T-helper 22 cell (primary cell): ENCODE measurements around the gene ANKS6.

Experiments
- DNase-seq: peaks from one replicate; pipeline ENCODE4 v3.0.0-alpha.2; 2020; ENCODE audit warnings: low read depth

Gene ANKS6

DNA sequence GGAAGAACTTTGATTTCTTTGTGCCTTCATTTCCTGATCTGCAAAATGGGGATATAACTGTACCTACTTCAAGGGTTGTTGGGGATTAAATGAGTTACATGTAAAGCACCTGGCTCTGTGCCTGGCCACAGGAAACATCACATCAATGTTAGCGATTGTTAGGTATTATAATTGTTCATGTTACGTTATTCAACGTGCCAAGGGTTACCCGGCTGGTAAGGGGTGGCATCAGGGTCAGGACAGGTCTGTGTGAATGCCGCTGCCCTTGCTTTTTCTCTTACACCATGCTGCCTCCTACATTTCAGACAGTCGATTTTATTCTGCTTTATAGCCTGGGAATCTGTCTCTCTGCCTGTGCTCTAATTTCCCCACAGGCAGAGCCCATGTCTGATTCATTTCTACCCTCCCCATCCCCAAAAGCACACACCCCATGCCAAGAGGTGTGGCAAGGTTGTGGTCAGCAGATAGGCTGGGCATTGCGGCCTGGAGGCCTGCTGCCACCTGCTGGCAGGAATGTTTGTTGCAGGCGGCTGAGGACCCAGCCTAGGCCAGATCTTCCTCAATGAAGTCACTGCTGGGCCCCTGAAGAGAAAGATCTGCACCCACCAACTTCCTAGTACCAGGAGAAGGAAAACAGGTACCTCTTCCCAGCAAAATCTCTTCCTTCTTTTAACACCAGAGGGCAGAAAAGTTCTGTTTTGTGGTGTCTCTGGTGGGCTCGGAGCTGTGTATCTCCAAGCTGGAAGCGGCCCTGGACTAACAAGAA is 5.3 kb downstream of the ANKS6 start:
- no peak for DNase-seq

DNA sequence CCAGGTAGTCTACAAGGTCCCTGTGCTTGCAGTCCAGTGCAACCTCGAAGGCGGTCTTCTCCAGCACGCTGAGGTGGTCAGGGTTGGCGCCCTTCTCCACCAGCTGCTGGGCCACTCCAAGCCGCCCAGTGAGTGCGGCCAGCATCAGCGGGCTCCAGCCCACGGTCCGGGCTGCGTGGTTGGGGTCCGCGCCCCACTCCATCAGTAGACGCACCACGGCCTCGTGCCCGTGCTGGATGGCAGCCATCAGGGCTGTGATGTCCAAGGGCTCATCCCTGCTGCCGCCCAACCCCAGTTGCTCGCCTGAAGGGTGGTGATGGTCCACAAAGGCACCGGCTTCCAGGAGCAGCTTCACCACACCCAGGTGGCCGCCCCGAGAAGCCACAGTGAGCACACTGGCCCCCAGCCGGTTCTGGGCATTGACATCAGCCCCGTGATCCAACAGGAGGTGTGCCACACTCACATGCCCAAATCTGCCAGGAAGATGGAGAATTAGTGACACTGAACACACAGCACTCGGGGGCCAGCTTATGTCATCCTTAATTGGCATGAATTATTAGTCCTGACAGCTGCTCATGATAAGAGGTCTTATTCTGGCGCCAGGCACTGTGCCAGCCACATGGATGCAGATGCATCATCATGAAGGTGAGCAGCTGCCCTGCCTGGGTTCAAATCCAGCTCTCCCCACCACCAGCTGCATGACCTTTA is 6.1 kb downstream of the ANKS6 start:
- no peak for DNase-seq

DNA sequence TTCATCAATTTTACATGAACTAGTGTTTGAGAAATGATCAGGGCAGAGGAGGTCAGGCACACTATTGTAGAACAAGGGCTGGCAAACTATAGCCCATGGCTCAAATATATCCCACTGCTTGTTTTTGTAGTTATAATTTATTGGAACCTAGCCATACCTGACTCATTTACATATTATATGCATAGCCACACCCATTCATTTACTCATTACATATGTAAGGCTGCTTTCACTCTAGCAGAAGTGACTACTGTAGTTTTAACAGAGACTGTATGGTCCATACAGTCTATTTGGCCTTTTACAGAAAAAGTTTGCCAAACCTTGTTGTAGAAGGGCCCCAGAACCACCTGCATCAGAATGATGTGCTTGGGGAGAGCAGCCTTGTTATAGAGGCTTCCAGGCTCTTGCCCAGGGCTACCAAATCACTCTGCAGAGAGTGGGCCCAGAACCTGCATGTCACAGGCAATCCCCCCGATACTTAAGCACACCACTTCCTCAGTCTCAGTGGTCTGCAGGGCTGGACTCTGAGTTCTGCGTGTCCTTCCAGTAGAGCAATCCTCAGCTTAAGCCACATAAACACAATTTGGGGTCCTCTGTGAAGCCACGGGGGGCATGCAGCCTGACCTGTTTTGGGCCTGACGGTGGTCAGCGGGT is 6.7 kb downstream of the ANKS6 start:
- no peak for DNase-seq

DNA sequence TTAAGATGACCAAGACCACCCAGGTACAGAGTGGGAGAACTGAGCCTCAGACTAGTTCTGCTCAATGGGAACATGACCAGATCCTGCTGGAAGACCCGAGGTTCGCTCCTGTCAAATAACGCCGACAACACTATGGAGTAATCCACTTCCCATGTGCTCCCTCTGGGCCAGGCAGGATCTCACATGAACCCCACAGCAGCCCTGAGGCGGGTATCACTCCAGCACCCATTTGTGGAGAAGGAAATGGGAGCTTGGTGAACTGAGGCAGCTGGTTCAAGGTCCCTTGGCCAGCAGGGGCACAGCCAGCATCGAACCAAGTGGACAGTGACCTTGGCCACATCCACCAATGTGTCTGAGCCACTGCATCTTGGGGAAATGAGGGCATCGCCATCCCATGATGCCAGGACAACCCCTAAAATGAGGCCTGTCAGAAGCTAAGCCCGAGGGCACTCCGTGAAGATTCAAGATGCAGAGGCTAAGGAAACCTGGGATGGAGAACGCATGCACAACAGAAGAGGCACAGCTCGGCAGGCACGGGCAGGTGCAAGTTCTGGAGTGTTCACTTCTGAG is 8.5 kb downstream of the ANKS6 start:
- DNase-seq: no peak

DNA sequence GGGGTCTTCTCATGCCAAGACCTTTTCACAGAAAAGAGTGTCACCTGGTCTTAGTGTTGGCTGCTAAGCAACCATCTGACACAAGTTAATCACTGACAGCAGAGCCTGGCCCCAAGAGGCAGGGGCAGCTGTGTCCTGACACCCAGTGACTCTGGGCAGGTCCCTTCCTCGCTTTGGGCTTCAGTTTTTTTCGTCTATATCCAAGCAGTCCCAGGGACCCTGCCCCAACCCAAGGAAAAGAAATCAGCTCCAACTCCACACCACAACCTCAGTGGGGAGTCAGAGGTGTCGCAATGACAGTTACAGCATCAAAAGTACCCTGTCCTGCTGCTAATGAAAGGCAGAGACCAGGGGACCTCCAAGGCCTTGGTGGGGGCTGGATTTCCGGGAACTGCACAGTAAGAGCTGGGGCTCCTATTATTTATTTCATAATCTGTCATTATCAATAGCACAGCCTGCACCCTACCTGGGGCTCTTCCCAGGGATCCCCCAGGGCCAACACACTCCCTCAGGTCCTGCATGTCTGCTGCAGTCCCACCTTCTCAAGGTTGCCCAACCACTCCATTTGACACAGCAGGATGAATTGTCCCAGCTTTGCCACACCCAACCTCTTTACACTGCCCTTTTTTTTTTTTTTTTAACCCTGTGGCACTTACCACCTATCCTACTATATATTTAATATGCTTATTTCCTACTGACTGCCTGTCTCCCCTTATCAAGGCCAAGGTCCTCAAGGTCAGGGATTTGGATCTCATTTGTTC is 9.4 kb downstream of the ANKS6 start:
- no peak for DNase-seq

DNA sequence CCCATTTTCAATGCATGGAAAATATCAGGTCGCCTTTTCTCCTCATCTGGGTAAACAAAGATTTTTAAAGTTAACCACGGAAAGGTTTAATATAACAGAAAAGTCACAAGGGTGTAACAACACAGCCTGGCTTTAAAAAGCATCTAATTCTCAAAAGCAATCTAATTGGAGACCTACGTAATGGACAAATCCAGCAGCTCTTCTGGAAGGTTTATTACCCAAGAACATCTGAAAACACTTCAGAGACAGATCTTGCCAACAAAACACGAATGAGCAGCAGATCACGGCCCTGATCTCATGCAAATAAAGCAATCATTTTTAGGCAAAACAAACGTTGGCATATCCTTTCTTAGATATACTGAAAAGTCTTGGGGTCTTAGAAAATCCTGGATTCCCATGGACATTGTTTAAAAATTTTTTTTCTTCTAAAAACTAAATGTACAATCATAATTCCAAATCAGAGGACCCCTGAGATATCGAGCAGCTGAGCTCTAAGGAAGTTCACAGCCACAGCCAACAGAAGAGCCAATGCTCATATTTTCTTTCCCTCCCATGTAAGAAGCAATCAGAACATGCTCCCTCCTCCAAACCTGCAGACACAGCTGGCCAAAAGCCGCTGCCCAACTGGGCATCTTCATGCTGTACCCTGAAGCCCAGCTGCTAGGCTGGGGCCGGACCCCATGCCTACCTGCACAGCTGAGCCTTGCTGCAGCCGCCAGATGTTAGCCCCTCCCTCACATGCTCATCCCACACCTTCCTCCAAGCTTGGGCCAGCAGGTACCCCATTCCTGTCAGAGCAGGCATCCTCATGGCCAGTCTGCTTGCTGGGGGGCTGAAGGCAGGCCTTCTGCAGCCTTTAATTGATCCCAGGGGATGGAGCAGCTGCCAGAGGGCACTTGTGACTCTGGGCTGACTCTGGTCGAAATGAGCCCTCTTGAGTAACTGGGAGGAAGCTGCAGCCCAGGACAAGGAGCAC is 11.2 kb downstream of the ANKS6 start:
- no peak for DNase-seq

DNA sequence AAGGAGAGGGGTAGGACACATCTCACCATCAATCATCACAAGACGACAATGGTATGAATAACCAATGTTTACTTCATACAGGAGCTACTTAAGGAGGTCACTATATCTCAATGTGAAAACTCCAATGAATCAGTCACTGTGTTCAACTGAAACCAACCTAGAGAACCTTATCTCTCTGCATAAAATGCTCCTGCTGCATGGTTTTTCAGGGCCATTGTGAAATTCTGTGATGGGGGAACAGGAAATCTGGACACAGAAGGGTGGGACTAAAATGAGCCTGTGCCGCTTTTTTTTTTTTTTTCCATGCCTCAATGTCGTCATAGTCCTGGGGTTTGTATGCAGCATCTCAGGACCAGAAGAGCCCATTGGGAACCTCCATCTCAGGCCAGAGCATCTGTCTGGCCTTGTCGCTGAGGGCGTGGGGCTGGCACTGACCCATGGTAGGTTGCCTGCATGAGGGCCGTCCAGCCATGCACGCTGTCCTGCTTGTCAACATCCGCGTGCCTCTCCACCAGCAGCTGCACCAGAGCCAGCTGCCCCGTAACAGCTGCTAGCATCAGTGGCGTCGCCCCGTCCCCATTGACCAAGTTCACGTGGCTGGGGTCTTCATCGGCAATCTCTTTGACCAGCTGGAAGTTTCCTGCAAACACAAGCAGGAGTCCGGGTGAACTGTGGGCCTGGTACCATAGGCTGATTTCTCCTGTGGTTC is 12.7 kb downstream of the ANKS6 start:
- no peak for DNase-seq

DNA sequence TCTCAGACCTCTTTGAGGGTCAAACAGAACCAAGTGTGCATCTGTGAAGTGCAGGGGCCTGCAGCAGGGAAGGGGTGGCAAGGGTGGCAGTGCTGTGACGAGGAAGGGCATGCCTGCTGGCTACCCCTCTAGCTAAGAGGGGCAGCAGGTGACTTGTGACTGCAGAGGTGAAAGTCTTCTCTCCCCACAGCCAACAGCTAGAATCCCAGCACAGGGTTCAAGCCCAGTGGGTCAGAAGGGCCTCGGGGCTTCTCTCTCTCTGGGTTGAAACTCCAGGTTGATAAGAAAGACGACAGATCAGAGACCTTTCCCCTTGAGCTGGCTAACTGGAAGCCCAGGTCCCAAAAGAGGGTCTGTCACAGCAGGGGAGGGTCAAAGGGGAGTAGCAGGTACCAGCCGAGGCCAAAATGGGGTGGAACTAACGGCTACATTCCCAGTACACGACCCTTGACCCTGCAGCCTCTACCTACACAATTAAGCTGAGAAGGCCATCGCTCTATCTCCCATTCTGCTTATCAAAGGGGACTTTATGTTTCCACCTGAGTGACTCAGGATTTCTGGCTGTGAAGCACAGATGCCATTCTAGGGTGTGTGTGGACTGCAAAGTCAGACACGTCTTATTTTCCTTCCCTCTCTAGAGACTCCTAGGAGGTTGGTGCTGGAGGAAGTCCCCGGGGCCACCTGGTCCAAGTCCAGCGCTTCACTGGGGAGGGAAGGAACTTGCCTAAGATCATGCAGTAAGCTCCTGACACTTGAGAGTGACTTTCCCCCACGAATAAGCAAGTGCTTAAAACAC is 14.6 kb downstream of the ANKS6 start:
- DNase-seq: no peak

DNA sequence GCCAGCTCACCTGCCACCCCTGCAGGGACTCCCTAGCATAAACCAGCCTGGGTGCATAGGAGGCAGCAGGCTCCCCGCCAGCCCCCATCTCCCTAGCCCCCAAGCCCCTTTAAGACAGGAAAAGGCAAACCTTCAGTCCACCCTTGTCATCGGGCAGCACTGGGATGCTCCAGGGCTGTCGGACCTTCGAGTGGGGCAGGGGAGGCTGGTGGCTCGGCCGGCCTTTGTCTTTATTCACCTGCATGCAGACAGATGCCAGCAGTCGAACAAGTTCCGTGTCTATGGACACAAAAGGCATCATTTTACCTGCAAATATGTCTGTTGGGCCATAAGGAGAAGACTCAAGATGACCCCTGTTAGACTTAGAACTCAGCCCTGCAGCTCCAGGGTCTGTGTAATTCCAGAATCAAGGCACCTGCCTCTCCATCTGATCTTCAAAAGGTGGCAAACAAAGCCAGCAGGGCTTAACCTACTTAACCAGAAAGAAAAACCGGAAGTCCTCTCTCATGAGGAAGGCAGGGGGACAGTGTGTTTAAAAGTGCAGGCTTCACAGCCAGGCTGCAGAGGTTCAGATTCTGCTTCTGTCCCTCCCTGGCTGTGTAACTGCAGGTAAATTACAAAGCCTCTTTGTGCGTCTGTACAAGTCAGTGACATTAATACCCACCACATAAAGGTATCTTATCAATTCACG is 16.2 kb downstream of the ANKS6 start:
- DNase-seq: no peak

DNA sequence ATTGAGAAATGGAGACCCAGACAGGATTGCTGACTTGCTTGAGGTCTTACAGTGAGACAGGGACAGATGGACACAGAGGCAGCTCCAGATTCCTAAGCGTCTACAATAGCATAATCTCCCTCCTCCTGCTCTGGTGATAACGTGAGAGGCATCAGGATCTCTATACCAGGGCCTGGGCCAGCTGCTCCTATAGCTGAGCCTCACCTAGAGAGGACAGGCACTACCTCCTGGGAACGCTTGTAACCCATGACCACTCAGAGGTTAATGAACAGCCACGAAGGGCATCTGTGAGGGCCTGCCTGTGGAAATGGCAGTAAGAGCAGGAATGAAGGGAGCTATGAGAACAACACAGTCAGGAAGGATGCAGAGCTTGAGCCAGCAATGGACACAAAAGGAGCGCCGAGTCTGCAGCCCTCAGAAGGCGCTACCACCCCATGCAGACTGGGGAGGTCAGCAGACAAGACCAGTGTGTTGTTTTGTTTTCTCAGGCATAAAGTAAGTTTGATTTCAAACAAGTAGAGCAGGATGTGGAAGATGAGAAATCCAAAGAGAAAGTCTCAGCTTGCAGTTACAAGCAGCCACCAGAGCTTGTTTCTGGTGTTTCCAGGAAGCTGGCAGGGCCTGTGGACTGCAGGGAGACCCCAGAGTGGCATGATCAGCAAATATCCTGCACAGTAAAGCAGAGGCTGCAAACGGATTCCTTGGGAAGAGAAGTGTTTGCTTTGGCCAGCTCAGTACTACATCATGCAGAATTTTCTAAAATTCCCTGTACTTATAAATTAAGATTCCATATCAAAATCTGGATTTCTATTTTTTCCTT is 17.4 kb downstream of the ANKS6 start:
- DNase-seq: no peak

DNA sequence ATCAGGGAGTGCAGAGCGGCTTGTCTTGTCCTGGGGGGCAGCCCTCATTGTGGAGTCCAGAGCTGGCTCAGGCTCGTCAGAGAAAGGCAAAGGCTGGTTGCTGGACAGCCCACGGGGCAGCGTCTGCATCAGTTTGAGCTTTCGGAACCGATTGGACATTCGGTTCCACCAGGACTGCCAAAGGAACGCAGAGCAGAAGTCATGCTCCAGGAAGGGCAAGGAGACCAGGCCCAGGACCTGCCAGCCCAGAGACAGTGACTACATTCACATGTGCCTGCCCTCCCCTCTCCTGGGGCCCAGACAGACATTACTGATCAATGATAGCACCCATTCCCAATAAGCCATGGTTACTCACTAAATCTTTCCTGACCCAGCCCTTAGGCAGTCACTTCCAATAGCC is 18.1 kb downstream of the ANKS6 start:
- no peak for DNase-seq

DNA sequence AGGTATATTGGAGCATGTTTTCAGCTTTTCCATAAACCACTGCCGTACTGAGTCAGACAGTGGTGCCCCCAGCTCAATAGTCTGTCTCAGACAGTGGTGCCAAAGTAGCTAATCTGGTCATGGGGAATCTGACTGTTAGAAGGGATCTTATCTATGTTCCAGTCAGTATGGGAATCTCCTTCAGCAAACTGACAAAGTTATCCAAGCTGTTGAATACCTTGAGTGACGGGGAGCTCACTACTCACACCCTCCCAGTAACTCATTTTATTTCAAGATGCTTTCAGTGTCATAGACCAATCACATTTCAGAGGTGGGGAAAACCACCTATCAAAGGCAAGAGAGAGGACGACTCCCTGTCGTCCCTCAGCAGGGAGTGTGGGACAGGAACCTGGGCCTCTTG is 18.7 kb downstream of the ANKS6 start:
- no peak for DNase-seq

DNA sequence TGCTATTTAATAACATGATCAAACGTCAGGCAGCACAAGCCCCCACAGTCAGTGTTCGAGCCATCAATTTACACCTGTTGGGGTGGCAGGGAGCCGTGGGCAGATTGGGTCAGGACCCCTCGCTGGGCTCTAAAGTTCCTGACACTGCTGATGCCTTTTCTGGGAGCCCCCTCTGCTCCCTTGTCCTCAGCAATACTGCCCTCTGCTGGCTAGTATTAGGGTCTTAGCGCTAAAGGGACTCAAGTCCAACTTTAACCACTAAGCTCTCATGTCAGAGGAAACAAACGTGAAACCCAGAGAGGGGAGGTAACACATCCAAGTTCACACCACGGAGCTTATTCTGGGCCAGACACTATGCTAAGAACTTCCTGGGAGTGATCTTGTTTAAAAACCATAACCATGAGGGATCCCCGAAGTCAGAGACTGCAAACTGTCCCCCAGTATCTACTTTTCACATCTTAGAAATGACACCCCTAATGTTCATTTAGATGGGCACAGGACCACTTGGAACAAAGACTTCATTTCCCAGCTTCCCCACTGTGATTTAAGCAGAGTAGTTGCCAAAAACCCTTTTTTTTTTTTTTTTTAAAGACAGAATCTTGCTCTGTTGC is 20.4 kb downstream of the ANKS6 start:
- no peak for DNase-seq

DNA sequence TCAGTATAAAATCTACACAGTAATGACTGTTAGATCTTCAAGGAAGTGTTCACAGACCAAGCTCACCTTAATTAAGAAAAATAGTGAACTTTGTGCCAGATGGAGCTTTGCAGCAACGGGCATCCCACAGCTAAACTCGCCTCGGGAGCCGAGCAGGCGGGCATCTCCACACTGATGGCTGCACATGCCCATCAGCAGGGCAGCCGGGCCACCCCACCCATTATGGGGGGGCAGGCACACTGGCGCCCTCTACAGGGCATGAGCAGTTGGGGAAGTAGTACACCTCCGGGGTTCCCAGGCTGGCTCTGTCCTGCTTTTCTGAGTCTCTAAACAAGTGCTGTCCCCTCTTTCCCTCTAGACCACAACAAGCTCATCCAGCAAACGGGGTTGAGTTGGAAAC is 21.6 kb downstream of the ANKS6 start:
- DNase-seq: no peak

DNA sequence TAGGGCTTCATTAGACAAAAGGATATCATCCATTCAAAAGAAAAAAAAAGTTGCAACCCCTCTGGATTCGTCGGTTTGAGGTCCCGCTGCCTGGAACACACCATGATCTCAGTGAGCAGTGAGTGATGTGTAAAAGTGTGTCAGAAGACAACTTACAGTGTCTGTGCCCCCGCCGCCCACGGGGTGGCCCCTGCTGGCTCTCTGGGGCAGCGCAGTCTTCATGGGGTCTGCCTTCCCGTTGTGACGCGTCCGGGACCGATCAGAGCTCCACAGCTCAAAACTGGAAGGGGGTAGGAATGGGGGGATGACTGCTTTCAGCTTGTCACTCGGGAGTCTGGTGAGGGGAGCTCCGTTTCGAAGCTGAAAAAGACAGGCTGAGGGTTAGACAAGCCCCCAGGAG is 22.6 kb downstream of the ANKS6 start:
- no peak for DNase-seq

DNA sequence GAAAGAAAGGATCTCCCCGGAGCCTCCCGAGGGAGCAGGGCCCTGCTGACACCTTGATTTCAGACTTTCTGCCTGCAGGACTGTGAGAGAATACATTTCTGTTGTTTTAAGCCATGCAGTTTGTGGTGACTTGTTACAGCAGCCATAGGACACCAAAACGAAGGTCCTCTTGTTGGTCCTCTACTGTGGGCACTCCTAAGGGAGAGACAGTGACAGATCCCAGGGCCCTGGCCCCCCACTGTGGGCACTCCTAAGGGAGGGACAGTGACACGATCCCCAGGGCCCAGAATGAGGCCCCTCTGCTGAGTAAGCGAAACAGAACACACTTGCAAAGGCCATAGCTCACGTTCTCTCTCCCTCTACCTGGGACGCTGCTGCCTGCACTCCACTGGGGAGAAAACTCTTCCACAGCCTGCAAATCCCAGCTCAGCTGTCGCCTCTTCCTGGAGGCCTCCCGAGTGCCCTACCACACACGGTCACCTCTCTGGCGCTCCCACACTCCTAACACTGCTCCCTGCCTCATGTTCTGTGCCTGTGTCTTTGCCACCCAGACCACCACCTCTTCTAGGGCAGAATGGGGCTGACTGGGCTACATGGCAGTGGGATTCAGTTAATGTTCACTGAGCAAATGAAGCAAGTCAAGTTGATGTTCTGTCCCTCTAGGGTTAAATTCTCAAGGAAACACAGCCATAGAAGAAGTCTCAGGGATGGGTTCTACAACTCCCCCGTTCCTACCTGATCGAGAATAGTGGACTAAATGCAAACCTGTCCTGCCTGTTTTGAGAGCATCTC is 23.8 kb downstream of the ANKS6 start:
- no peak for DNase-seq
